Muscle layer of duodenum (tissue), 2 donors: ENCODE results near the gene CTIF.
A peak's percentile ranks its signal among the peaks of the same experiment; 100 is the strongest.

ENCODE experiments used
- H3K27ac ChIP-seq: one replicate; pipeline ENCODE4 v1.7.0; 2013; ENCODE audit warnings: mild to moderate bottlenecking, low read length
- H3K27me3 ChIP-seq: one replicate; pipeline ENCODE4 v1.7.0; 2013; ENCODE audit warnings: low read depth, mild to moderate bottlenecking, control low read depth, low read length
- H3K36me3 ChIP-seq, 2 donors: one replicate each; pipeline ENCODE4 v1.7.0; 2013; ENCODE audit warnings: low read length in 2 of 2, control low read depth in 1 of 2, mild to moderate bottlenecking in 1 of 2; ENCODE audit not compliant: insufficient read depth in 2 of 2, control insufficient read depth in 1 of 2
- H3K4me1 ChIP-seq, 2 donors: one replicate each; pipeline ENCODE4 v1.7.0; 2013; ENCODE audit warnings: low read length in 2 of 2, mild to moderate bottlenecking in 2 of 2, control low read depth in 1 of 2, moderate library complexity in 1 of 2; ENCODE audit not compliant: insufficient read depth in 2 of 2, control insufficient read depth in 1 of 2
- H3K4me3 ChIP-seq, 2 donors: one replicate each; pipeline ENCODE4 v1.7.0; 2013; ENCODE audit warnings: low read length in 2 of 2, low read depth in 1 of 2, mild to moderate bottlenecking in 1 of 2
- H3K9me3 ChIP-seq, 2 donors: one replicate each; pipeline ENCODE4 v1.7.0; 2013; ENCODE audit warnings: low read length in 2 of 2, control low read depth in 1 of 2, mild to moderate bottlenecking in 1 of 2; ENCODE audit not compliant: control insufficient read depth in 1 of 2
- donor health status: healthy.

The CTIF gene

DNA sequence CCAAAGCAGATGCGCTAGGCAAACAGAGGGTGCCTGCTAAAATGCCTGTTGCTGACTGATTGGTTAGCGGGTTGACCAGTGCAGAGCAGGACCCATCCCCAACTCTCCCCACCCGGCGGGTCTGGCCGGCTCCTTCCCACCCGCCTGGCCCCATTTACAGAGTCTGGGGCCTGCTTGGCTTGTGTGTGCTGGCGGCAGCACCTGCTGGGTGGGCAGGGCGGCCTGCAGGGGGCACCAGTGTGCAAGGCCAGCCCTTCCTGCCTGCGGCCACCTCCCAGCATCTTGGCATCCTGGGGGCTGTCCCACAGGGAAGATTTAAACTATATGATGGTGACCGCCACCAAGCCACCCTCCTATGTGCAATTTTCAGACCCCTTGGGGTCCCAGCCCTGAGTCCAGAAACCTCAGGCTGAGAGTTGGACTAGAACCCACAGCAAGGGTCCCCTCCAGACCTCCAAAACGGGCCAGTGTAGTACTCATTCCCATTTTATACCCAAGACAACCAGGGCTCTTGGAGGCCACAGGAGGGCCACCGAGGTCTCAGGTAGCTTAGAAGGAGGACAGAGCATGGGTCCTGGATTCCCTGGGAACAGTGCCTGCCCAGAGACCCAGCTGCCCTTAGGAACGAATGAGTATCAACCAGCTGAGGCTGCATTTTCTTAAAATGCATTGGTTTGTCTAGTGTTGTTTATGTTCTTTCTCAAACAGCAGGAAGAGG lies 238.4 kb downstream of the CTIF start:
- Histone ChIP-seq H3K4me3 (no peak overlapping the region), H3K4me1 (peaks cover 15 to 45% of the 10 kb centered on the region in 2 donors), H3K9me3 (no peaks in the 10 kb centered on the region)

DNA sequence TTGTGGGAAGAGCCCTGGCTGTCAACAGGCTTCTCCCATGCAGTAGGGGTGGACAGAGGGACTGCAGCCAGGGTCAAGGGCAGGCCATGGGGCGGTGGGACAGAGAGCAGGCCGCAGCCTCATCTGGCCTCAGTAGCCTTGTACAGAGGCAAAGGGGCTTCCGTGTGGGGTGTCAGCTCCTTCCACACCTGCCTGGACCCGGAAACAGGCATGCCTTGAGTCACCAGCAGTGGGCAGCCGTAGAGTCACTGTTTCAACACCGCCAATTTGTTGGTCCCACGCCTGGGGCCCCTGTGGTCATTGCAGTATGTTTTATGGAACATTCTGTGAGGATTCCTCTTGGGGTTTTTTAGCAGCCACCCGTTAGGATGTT lies 238.9 kb downstream of the CTIF start:
- H3K9me3 ChIP-seq = no peaks in the 10 kb centered on the region
- H3K36me3 ChIP-seq = no peaks in the 10 kb centered on the region
- no peaks in the 10 kb centered on the region for H3K27me3 ChIP-seq
- peaks cover 19 to 50% of the 10 kb centered on the region in 2 donors for H3K4me1 ChIP-seq
- no peak overlapping the region for H3K27ac ChIP-seq
- no peak overlapping the region for H3K4me3 ChIP-seq

More for the DNA sequence above, 238.4 kb downstream of the CTIF start:
- no peak overlapping the region for H3K27ac ChIP-seq
- H3K36me3 ChIP-seq = no peaks in the 10 kb centered on the region
- no peaks in the 10 kb centered on the region for H3K27me3 ChIP-seq

GRCh38 chr18:48778344-48779011 lies 239.6 kb downstream of the CTIF start:
- Histone ChIP-seq H3K4me1 (peaks cover 19 to 54% of the 10 kb centered on the region in 2 donors), H3K9me3 (no peaks in the 10 kb centered on the region), H3K36me3 (no peaks in the 10 kb centered on the region), H3K27ac (no peak overlapping the region), H3K4me3 (no peak overlapping the region), H3K27me3 (no peaks in the 10 kb centered on the region)

GRCh38 chr18:48779462-48779861 lies 240.6 kb downstream of the CTIF start:
- Histone ChIP-seq H3K36me3 (no peaks in the 10 kb centered on the region), H3K4me3 (no peak overlapping the region), H3K9me3 (no peaks in the 10 kb centered on the region), H3K27ac (no peak overlapping the region), H3K27me3 (no peaks in the 10 kb centered on the region), H3K4me1 (peaks cover 19 to 54% of the 10 kb centered on the region in 2 donors)

GRCh38 chr18:48780201-48780912 lies 241.5 kb downstream of the CTIF start:
- Histone ChIP-seq H3K4me3 (peak overlapping the region in 1 of 2 donors; percentile 37), H3K27me3 (no peaks in the 10 kb centered on the region), H3K36me3 (no peaks in the 10 kb centered on the region), H3K27ac (no peak overlapping the region), H3K9me3 (no peaks in the 10 kb centered on the region), H3K4me1 (peaks cover 19 to 54% of the 10 kb centered on the region in 2 donors)

DNA sequence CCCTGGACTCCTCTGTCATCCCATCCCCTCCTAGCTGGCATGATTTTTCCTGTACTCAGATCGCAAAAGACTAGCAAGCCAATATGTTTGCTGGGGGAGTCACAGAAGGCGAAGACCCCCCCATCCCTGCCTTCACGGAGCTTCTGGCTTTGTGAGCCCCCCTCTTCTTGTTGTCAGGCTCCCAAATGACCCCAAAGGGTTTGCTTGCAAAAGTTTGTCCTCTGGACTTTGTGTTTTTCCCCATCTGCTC lies 242.0 kb downstream of the CTIF start:
- Histone ChIP-seq H3K36me3 (no peaks in the 10 kb centered on the region), H3K4me1 (peaks cover 19 to 54% of the 10 kb centered on the region in 2 donors), H3K27ac (no peak overlapping the region), H3K9me3 (no peaks in the 10 kb centered on the region), H3K27me3 (no peaks in the 10 kb centered on the region), H3K4me3 (peak overlapping the region in 1 of 2 donors; percentile 37)

DNA sequence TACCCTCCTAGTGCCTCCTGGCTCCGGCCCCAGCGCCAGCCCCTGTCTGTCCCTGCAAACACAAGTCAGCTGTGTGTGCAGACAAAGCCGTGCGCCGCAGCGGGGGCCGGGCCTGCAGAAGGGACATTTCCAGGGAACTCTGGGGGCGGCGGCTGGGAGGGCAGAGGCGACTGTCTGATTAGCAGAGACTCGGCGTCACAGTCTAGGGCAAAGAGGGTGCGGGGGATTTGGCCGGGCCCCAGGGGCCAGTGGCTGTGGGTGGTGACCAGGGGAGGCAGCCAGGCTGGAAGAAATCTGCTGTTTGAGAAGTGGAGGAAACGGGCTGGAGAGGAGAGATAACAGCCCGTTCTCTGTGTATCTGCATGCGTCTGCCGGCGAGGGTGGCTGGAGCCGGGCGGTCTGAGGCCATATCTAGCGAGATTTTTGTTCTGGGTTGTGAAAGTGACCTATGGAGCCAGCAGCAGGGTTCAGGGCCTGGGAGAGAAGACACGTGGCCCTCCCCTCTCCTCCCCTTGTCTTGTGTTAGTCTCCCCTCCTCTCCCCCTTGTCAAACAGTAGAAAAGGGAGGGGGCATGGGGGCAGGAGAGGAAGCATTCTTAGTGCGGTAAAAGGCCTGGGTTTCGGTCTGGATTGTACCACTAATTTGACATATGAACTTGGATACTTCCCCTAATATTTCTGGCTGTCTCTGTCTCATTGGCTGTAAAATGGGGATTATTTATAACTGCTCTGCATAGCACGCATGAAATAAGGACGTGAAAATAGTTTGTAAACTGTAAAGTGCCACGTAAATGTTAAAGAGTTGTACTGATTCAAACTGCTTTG lies 242.5 kb downstream of the CTIF start:
- no peaks in the 10 kb centered on the region for H3K27me3 ChIP-seq
- peak overlapping the region; percentile 28 to 37 for H3K4me3 ChIP-seq
- no peaks in the 10 kb centered on the region for H3K9me3 ChIP-seq
- no peaks in the 10 kb centered on the region for H3K36me3 ChIP-seq
- peak overlapping the region; percentile 41 for H3K27ac ChIP-seq
- peaks cover 21 to 51% of the 10 kb centered on the region in 2 donors for H3K4me1 ChIP-seq

- H3K27me3 ChIP-seq = no peaks in the 10 kb centered on the region
- peak overlapping the region; percentile 41 for H3K27ac ChIP-seq
- H3K9me3 ChIP-seq = no peaks in the 10 kb centered on the region
- no peak overlapping the region for H3K4me3 ChIP-seq
- H3K36me3 ChIP-seq = no peaks in the 10 kb centered on the region
- peaks cover 23 to 45% of the 10 kb centered on the region in 2 donors for H3K4me1 ChIP-seq
These were observed 243.1 kb downstream of the CTIF start for GRCh38 chr18:48781988-48782363.

DNA sequence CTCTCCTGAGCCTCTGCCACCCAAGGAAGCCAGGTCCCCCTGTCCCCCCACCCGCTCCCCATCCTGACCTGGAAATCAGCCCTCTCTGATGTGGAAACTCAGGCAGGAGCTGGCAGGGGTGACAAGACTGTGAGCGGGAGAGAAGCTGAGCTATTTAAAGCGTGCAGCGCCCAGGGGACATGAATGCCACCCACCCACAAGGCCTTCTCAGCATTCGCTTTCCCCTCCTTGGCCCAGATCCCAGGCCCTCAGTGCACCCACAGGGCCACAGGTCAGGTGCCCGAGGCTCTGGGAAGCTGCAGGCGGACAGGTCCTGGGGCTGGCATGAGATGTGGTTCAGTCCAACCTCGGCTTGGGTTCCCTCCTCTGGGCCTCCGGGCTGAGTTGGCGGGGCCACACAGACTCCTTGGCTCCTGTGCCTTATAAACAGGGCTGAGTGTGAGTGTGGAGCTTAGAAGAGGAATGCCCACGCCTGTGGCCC lies 243.6 kb downstream of the CTIF start:
- H3K27ac ChIP-seq = peak overlapping the region; percentile 41
- peaks cover 23 to 41% of the 10 kb centered on the region in 2 donors for H3K4me1 ChIP-seq
- no peaks in the 10 kb centered on the region for H3K9me3 ChIP-seq
- no peaks in the 10 kb centered on the region for H3K27me3 ChIP-seq
- no peak overlapping the region for H3K4me3 ChIP-seq
- H3K36me3 ChIP-seq = no peaks in the 10 kb centered on the region

GRCh38 chr18:48783616-48784520 lies 245.0 kb downstream of the CTIF start:
- H3K4me1 ChIP-seq = peaks cover 23 to 37% of the 10 kb centered on the region in 2 donors
- H3K4me3 ChIP-seq = no peak overlapping the region
- H3K36me3 ChIP-seq = peaks cover 0 to 3% of the 10 kb centered on the region in 2 donors
- H3K27ac ChIP-seq = no peak overlapping the region
- no peaks in the 10 kb centered on the region for H3K9me3 ChIP-seq
- no peaks in the 10 kb centered on the region for H3K27me3 ChIP-seq
